Thoracic aorta (tissue), 2 donors: ENCODE results near the gene RALGPS2. TPM values are rescaled to one million over a fixed set of nuclear protein-coding genes. Genes with fewer than 3 reads are reported as not detected.
A peak's percentile ranks its signal among the peaks of the same experiment; 100 is the strongest.

Source experiments
- ATAC-seq: fragments of 150-250 bp; one replicate; pipeline ENCODE4 v1.8.0; 2017; ENCODE audit warnings: low read depth; ENCODE audit not compliant: insufficient number of reproducible peaks, low FRiP score
- DNase-seq: peaks from one replicate; pipeline ENCODE4 v3.0.0-alpha.2; 2020; ENCODE audit warnings: low spot score
- H3K27ac ChIP-seq, 2 donors: fragments of 200-600 bp; sonication (generic); 1 replicate in 1 of 2; 2 replicates in 1 of 2; pipeline ENCODE4 v1.5.1; 2016; ENCODE audit warnings: mild to moderate bottlenecking in 2 of 2, moderate library complexity in 2 of 2
- H3K27me3 ChIP-seq: fragments of 200-600 bp; sonication (generic); replicated peaks from 2 replicates; pipeline ENCODE4 v1.6.0; 2016; ENCODE audit warnings: mild to moderate bottlenecking; ENCODE audit not compliant: insufficient read depth
- H3K36me3 ChIP-seq: fragments of 200-600 bp; sonication (generic); one replicate; pipeline ENCODE4 v1.5.1; 2016
- H3K4me1 ChIP-seq, 2 donors: fragments of 200-600 bp; sonication (generic); 1 replicate in 1 of 2; 2 replicates in 1 of 2; pipeline versions ENCODE4 v1.5.1 to v1.6.0; 2016; ENCODE audit warnings: low read depth in 2 of 2, mild to moderate bottlenecking in 1 of 2; ENCODE audit not compliant: control insufficient read depth in 1 of 2
- H3K4me3 ChIP-seq: fragments of 200-600 bp; sonication (generic); 2 replicates; pipeline ENCODE4 v1.5.1; 2016; ENCODE audit warnings: mild to moderate bottlenecking
- H3K9me3 ChIP-seq: fragments of 200-600 bp; sonication (generic); 2 replicates; pipeline ENCODE4 v1.5.1; 2016
- total RNA-seq, 2 donors: library from RNA; depleted of rRNA; stranded (reverse); fragments of >200 nt; gene quantifications; one replicate each; pipeline versions ENCODE4 v1.1.0 to v1.2.3, GENCODE V29; 2016
- TF ChIP-seq, protein P1 (sequence below): fragments of 200-600 bp; sonication (generic); IDR thresholded peaks from one replicate; pipeline ENCODE4 v1.5.1; 2019; ENCODE audit warnings: antibody characterized with exemption

The RALGPS2 gene
- total RNA-seq, result 1 to 10 TPM; 4.9 to 9.5 TPM

DNA sequence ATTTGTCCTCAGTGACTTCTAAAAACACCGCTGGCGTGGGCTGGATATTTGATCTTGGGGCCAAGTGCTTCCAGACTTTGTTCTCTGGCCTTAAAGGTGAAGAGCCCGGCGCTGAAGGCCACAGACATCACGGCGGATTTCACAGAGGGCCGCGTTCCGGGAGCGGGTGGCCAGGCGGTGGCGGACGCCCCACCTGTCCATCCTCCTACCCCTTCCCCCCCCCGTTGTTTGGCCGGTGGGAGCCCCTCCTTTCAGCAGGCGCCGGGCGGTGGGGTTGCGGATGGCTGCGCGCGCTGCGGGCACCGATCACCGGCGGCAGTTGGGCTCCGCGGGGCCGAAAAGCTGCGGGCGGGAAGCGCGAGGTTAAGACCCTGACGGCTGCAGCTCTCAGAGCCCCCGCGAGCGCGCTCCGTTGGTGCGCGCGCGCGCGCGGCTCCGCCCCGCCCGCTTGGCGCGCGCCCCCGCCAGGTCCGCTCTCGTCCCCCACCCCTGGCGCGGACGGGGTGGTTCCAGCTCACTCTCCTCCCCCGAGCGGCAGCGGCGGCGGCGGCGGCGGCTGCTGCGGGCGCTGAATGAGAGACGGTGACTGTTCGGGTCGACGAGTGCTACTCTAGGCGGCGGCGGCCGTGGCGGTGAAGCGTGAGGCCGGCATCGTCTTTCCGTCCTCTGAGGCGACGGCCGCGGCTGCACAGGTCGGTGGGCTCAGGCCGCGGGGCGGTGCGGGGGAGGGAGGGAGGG is at the start of gene RALGPS2:
Gene RALGPS2 (plus strand): TSS at position 517 of the 738 bp plus-strand sequence. CDS start 51,521 bp downstream, outside the sequence.
- Histone ChIP-seq H3K27me3 (no peaks in the 10 kb centered on the region), H3K9me3 (no peaks in the 10 kb centered on the region), H3K27ac (no peak within 1 kb of the TSS), H3K4me3 (peak within 1 kb of the TSS; percentile 81), H3K36me3 (no peaks in the 10 kb centered on the region), H3K4me1 (peaks cover 0 to 10% of the 10 kb centered on the region in 2 donors)
- TF ChIP-seq, protein P1, sequence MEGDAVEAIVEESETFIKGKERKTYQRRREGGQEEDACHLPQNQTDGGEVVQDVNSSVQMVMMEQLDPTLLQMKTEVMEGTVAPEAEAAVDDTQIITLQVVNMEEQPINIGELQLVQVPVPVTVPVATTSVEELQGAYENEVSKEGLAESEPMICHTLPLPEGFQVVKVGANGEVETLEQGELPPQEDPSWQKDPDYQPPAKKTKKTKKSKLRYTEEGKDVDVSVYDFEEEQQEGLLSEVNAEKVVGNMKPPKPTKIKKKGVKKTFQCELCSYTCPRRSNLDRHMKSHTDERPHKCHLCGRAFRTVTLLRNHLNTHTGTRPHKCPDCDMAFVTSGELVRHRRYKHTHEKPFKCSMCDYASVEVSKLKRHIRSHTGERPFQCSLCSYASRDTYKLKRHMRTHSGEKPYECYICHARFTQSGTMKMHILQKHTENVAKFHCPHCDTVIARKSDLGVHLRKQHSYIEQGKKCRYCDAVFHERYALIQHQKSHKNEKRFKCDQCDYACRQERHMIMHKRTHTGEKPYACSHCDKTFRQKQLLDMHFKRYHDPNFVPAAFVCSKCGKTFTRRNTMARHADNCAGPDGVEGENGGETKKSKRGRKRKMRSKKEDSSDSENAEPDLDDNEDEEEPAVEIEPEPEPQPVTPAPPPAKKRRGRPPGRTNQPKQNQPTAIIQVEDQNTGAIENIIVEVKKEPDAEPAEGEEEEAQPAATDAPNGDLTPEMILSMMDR, result no peak
- DNase-seq, result no peak
- ATAC-seq, result no peak

DNA sequence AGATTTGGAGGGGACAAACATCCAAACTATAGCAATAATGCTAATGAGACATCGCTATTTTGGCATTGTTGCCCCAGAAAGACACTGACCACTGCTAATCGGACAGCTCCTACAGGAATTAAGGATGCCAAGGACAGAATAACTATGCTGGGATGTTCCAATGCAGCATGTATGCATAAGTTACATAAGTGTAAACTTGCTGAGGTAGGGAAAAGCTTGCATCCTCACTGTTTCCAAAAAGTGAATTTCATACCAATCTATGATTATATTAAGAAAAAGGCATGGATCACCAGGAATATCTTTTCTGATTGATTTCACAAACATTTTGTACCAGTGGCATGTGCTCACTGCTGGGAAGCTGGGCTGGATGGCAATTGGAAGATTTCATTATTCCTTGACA is 45.8 kb upstream of the RALGPS2 start:
- Histone ChIP-seq H3K27me3 (no peaks in the 10 kb centered on the region), H3K4me3 (no peak overlapping the region), H3K36me3 (no peaks in the 10 kb centered on the region), H3K4me1 (no peaks in the 10 kb centered on the region), H3K27ac (no peak overlapping the region), H3K9me3 (no peaks in the 10 kb centered on the region)
- DNase-seq (no peak), ATAC-seq (no peak)
- TF ChIP-seq, protein P1, result no peak

GRCh38 chr1:178682429-178682828 is 42.6 kb upstream of the RALGPS2 start:
- no peaks in the 10 kb centered on the region for H3K27me3 ChIP-seq
- no peaks in the 10 kb centered on the region for H3K9me3 ChIP-seq
- no peak overlapping the region for H3K27ac ChIP-seq
- no peaks in the 10 kb centered on the region for H3K36me3 ChIP-seq
- ATAC-seq, result no peak
- no peak for DNase-seq
- TF ChIP-seq, protein P1, result no peak
- no peak overlapping the region for H3K4me3 ChIP-seq
- no peaks in the 10 kb centered on the region for H3K4me1 ChIP-seq

DNA sequence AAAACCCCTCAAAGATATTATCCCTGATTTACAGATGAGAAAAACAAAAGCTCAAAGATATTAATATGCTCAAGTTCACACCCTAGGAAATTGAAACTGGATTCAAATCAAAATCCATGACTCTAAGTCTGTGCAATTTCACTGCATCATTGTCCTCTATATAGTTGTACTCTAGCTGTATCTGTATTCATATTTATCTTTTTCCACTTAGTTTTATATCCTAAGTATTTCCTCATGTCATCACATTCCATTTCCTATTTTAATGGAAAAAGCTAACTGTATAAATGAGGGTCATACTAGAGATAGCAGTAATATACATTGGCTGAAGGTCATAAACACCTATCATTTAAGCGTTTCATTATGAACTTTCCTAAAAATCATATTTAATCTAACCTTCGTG is 42.2 kb upstream of the RALGPS2 start:
- ATAC-seq, result no peak

GRCh38 chr1:178683291-178683690 is 41.8 kb upstream of the RALGPS2 start:
- Histone ChIP-seq H3K9me3 (no peaks in the 10 kb centered on the region), H3K27me3 (no peaks in the 10 kb centered on the region), H3K27ac (no peak overlapping the region), H3K4me3 (no peak overlapping the region), H3K36me3 (no peaks in the 10 kb centered on the region), H3K4me1 (no peaks in the 10 kb centered on the region)
- DNase-seq (no peak), ATAC-seq (no peak)
- TF ChIP-seq, protein P1, result no peak

More for the DNA sequence above, 42.2 kb upstream of the RALGPS2 start:
- H3K27me3 ChIP-seq, result no peaks in the 10 kb centered on the region
- no peak overlapping the region for H3K4me3 ChIP-seq
- no peaks in the 10 kb centered on the region for H3K36me3 ChIP-seq
- TF ChIP-seq, protein P1, result no peak
- DNase-seq, result no peak
- H3K9me3 ChIP-seq, result no peaks in the 10 kb centered on the region
- no peaks in the 10 kb centered on the region for H3K4me1 ChIP-seq
- no peak overlapping the region for H3K27ac ChIP-seq
